GM12864 (cell line): ENCODE data around the gene MRPL18.

Experiments
- DNase-seq: peaks from one replicate; pipeline ENCODE4 v3.0.0-alpha.2; 2011; ENCODE audit warnings: low read depth
- H3K4me3 ChIP-seq: 2 replicates; pipeline ENCODE4 v1.5.1; 2011; ENCODE audit warnings: mild to moderate bottlenecking, low read depth, low read length, control low read depth
- TF ChIP-seq, protein P1 (sequence below): IDR thresholded peaks from 2 replicates; pipeline ENCODE4 v1.5.1; 2011; ENCODE audit warnings: low read depth, mild to moderate bottlenecking, moderate library complexity, low read length, control low read depth, inconsistent platforms; ENCODE audit errors: missing control alignments

MRPL18 gene

DNA sequence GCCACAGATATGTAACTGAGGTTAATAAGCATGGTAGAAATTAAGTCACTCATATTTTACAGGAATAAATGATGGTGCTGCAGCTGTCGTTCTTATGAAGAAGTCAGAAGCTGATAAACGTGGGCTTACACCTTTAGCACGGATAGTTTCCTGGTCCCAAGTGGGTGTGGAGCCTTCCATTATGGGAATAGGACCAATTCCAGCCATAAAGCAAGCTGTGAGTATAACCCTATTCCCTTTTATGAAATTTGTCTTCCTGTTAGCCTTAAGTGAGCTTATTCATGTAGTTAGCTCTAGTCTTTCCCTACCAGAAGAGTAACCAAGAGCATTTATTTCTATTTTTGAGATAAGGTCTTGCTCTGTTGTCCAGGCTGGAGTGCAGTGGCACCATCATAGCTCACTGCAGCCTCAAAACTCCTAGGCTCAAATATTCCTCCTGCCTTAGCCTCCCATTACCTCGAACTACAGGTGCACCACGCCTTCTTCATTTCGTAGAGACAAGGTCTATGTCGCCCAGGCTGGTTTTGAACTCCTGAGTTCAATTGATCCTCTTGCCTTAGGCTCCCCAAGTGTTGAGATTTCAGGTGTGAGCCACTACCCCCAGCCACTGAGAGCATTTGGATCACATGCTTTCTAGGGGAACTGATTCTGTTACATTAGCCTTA, 12.9 kb upstream of the MRPL18 start:
- no peak overlapping the region for H3K4me3 ChIP-seq
- no peak for DNase-seq
- TF ChIP-seq, protein P1, sequence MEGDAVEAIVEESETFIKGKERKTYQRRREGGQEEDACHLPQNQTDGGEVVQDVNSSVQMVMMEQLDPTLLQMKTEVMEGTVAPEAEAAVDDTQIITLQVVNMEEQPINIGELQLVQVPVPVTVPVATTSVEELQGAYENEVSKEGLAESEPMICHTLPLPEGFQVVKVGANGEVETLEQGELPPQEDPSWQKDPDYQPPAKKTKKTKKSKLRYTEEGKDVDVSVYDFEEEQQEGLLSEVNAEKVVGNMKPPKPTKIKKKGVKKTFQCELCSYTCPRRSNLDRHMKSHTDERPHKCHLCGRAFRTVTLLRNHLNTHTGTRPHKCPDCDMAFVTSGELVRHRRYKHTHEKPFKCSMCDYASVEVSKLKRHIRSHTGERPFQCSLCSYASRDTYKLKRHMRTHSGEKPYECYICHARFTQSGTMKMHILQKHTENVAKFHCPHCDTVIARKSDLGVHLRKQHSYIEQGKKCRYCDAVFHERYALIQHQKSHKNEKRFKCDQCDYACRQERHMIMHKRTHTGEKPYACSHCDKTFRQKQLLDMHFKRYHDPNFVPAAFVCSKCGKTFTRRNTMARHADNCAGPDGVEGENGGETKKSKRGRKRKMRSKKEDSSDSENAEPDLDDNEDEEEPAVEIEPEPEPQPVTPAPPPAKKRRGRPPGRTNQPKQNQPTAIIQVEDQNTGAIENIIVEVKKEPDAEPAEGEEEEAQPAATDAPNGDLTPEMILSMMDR = no peak

DNA sequence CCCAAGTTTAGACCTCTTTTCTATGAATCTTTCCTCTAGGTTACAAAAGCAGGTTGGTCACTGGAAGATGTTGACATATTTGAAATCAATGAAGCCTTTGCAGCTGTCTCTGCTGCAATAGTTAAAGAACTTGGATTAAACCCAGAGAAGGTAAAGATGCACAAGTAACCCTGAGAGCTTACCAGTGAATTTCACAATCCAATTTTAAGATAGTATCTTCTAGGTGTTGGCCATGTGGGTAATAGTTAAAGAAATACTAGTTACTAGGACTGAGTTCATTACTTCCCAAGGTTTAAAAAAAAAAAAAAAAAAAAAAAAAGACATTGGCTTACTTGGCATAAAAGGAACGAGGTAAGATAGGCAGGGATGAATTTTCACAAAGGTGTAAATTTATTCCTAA, 12.1 kb upstream of the MRPL18 start:
- TF ChIP-seq, protein P1 = no peak

DNA sequence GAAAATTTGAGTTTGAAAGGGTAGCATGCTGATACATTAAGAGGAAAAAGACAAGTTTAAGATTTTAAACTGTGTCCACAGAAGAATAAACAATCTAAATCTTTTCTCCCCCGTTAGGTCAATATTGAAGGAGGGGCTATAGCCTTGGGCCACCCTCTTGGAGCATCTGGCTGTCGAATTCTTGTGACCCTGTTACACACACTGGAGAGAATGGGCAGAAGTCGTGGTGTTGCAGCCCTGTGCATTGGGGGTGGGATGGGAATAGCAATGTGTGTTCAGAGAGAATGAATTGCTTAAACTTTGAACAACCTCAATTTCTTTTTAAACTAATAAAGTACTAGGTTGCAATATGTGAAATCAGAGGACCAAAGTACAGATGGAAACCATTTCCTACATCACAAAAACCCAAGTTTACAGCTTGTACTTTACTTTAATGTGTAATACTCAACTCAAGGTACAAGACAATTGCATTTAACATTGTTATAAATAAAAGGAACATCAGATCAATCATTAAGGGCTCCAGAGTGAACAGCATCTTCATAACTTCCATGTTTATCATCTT, 11.6 kb upstream of the MRPL18 start:
- H3K4me3 ChIP-seq = no peak overlapping the region
- TF ChIP-seq, protein P1 = no peak
- no peak for DNase-seq

More for the DNA sequence above, 12.1 kb upstream of the MRPL18 start:
- no peak for DNase-seq
- no peak overlapping the region for H3K4me3 ChIP-seq

DNA sequence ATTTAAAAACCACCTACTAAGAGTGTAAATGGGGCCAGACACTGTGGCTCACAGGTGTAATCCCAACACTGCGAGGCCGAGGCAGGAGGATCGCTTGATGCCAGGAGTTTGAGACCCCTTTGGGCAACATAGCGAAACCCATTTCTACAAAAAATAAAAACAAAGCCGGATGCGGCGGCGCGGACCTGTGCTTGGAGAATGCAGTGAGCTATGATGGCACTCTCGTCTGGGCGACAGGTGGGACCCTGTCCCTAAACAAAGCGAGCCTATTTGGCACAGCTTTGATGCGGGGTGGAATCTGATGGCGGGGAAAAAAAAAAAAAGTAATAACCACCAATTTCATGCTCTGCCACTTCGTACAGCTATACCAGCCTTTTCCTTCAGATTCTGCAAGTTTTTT, 2.0 kb upstream of the MRPL18 start:
- TF ChIP-seq, protein P1 = no peak
- no peak for DNase-seq
- H3K4me3 ChIP-seq = peak overlapping the region; percentile 72

DNA sequence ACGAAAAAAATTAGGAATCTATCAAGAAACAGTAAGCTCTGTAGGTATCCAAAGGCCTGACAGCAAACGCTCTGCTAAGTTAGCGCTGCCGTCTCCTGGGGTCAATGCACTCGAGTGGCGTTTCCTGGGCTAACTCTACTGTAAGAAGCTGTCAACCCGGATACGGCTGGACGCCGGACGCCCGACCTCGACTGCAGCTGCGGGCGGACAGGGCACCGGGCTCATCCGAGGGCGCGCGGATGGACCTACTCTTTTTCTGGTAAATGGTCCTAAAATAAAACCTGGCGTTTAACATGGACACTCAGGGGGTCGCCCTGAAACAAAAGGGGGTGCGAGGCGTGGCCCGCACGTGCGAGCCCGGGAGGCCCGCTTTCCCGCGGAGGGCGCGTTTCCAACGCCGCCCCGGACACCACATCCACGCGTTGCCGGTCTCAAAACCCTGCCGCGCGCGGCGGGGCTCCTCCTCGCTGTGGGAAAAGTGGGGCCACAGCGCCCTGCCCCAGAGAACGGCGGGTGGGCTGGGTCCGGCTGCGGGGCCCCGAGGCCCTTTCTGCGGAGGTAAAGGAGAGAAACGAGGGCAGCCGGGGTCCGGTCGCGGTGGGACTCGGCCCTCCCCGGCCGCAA, 1.4 kb upstream of the MRPL18 start:
- TF ChIP-seq, protein P1 = no peak
- no peak for DNase-seq
- peak overlapping the region; percentile 72 for H3K4me3 ChIP-seq

DNA sequence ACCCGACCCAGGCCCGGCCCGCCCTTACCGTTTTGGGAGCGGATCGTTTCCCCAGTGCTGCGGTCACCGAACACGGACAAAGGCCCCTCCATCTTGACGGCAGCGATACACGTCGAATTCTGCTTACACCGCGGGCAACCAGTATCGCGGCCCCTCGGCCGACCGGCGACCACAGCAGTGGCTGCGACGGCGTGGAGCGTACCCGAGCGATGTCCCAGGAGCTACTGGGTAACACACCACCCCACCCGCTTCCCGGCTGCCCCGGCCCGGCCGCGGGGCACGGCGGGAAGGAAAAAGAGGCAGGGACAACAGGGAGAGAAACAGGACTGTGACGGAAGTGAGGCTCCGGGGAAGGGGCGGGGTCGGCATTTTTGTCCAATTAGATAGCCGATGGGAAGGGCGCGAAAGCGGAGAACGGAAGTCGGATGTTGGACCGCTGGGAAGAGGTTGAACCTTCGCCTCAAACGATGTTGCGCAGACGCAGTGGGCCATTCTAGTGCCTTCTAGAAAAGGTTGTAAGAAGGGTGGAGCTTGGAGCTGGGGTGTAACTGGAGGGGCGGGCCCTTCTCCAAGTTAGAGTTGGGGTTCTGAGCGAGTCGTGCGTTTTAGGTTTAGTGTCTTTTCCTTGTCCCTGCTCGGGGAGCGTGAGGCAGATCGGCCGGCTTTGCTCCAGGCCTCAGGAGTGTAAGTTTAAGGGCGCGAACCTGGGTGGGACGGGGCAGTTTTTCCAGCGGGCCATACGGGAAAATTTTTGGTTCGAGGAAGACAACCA, 704 bp upstream of the MRPL18 start, which contains the start of gene TCP1:
TSS of gene TCP1 (minus strand) at position 226 of the 772 bp plus-strand sequence. CDS start at position 92, 134 bp downstream.
- peak; percentile 100 for DNase-seq
- H3K4me3 ChIP-seq = peak within 1 kb of the TSS; percentile 72
- TF ChIP-seq, protein P1 = no peak
